Lower lobe of right lung (tissue), 2 donors: ENCODE results near the gene CALML3. TPM values are rescaled to one million over a fixed set of nuclear protein-coding genes. Genes with fewer than 3 reads are reported as not detected.

Experiments used
- ATAC-seq, 2 donors: fragments of 200-7000 bp; cut with Tn5 transposase; one replicate each; pipeline ENCODE4 v1.9.1; 2020 to 2022; ENCODE audit warnings: mild to moderate bottlenecking in 2 of 2, moderate library complexity in 2 of 2
- DNase-seq: peaks from one replicate; pipeline ENCODE4 v3.0.0-alpha.2; 2020
- H3K27ac ChIP-seq: fragments of 200-600 bp; one replicate; pipeline ENCODE4 v1.8.0; 2022
- H3K27me3 ChIP-seq: fragments of 200-600 bp; one replicate; pipeline ENCODE4 v1.8.0; 2022; ENCODE audit warnings: low read depth
- H3K36me3 ChIP-seq: fragments of 200-600 bp; one replicate; pipeline ENCODE4 v1.8.0; 2022; ENCODE audit warnings: mild to moderate bottlenecking
- H3K4me1 ChIP-seq: fragments of 200-600 bp; one replicate; pipeline ENCODE4 v1.8.0; 2022
- H3K4me3 ChIP-seq: fragments of 200-600 bp; one replicate; pipeline ENCODE4 v1.8.0; 2022; ENCODE audit warnings: mild to moderate bottlenecking
- H3K9me3 ChIP-seq: fragments of 200-600 bp; one replicate; pipeline ENCODE4 v1.8.0; 2022
- CTCF ChIP-seq: fragments of 200-600 bp; IDR thresholded peaks from one replicate; pipeline ENCODE4 v1.8.0; 2022; ENCODE audit warnings: antibody characterized with exemption, mild to moderate bottlenecking
- intact Hi-C: fragments of 100-400 bp; cut with DNase I; formaldehyde crosslinking; loops from one replicate; pipeline ENCODE4 v1.11.0; 2022
- total RNA-seq: library from RNA; stranded (reverse); fragmentation: NEBNext Ultra II Directional; extraction: Animal tissue kit (Norgen Biotek cat#: 25700); gene quantifications from one replicate; pipeline ENCODE4 v1.2.1, GENCODE V29; 2021
- donor health status: DM: no; HTN: yes; CAD: no; lungs with severe emphysema.

CALML3 gene
- total RNA-seq, 1 donor from 2014 or later = not detected

- Histone ChIP-seq H3K36me3 (no peaks in the 10 kb centered on the region), H3K9me3 (no peaks in the 10 kb centered on the region), H3K4me1 (peaks cover 37% of the 10 kb centered on the region), H3K4me3 (no peak overlapping the region), H3K27me3 (no peaks in the 10 kb centered on the region), H3K27ac (no peak overlapping the region)
- intact Hi-C loops = no loop called here
- DNase-seq (peak; percentile 46), ATAC-seq (no peak)
- no peak for TF ChIP-seq CTCF
Observed at GRCh38 chr10:5551531-5552375, 27.0 kb downstream of the CALML3 start.

- Histone ChIP-seq H3K4me3 (no peak overlapping the region), H3K27ac (no peak overlapping the region), H3K9me3 (no peaks in the 10 kb centered on the region), H3K27me3 (no peaks in the 10 kb centered on the region), H3K36me3 (no peaks in the 10 kb centered on the region), H3K4me1 (peaks cover 28% of the 10 kb centered on the region)
- ATAC-seq (no peak), DNase-seq (peak; percentile 17)
- no peak for TF ChIP-seq CTCF
- intact Hi-C loops = no loop called here
Observed at GRCh38 chr10:5552376-5553321, 27.9 kb downstream of the CALML3 start.

- H3K4me1 ChIP-seq = peaks cover 21% of the 10 kb centered on the region
- H3K36me3 ChIP-seq = no peaks in the 10 kb centered on the region
- TF ChIP-seq CTCF = no peak
- ATAC-seq = no peak
- no peaks in the 10 kb centered on the region for H3K27me3 ChIP-seq
- DNase-seq = peak; percentile 30
- intact Hi-C loops = no loop called here
- H3K9me3 ChIP-seq = no peaks in the 10 kb centered on the region
- H3K27ac ChIP-seq = no peak overlapping the region
- no peak overlapping the region for H3K4me3 ChIP-seq
Observed at GRCh38 chr10:5553400-5554170, 28.8 kb downstream of the CALML3 start.

- DNase-seq (peak; percentile 42), ATAC-seq (no peak)
- Histone ChIP-seq H3K4me1 (peaks cover 12% of the 10 kb centered on the region), H3K4me3 (no peak overlapping the region), H3K36me3 (no peaks in the 10 kb centered on the region), H3K27me3 (no peaks in the 10 kb centered on the region), H3K9me3 (no peaks in the 10 kb centered on the region), H3K27ac (no peak overlapping the region)
- no peak for TF ChIP-seq CTCF
- intact Hi-C loops = no loop called here
Observed at GRCh38 chr10:5555021-5555510, 30.3 kb downstream of the CALML3 start.

- Histone ChIP-seq H3K27ac (no peak overlapping the region), H3K9me3 (no peaks in the 10 kb centered on the region), H3K36me3 (no peaks in the 10 kb centered on the region), H3K27me3 (no peaks in the 10 kb centered on the region), H3K4me3 (no peak overlapping the region), H3K4me1 (peaks cover 12% of the 10 kb centered on the region)
- intact Hi-C loops = no loop called here
- TF ChIP-seq CTCF = no peak
- no peak for ATAC-seq
- DNase-seq = peak; percentile 6
Observed at GRCh38 chr10:5555881-5556280, 31.1 kb downstream of the CALML3 start.
